A172 (cell line): ENCODE measurements around the gene ARID1B. TPM values are rescaled to one million over a fixed set of nuclear protein-coding genes. Genes with fewer than 3 reads are reported as not detected.

ENCODE experiments used
- DNase-seq: peaks from one replicate; pipeline ENCODE4 v3.0.0-alpha.2; 2015; ENCODE audit warnings: low spot score
- total RNA-seq: library from RNA; depleted of rRNA; stranded (reverse); fragments of >200 nt; shearing (Covaris generic); gene quantifications from 2 replicates; pipeline ENCODE4 v1.2.3, GENCODE V29; 2014

ARID1B gene
- total RNA-seq, 1 experiment from 2014 or later: 14.4 TPM

- no peak for DNase-seq
Observed at GRCh38 chr6:156905801-156906200, 128.6 kb downstream of the ARID1B start.

DNA sequence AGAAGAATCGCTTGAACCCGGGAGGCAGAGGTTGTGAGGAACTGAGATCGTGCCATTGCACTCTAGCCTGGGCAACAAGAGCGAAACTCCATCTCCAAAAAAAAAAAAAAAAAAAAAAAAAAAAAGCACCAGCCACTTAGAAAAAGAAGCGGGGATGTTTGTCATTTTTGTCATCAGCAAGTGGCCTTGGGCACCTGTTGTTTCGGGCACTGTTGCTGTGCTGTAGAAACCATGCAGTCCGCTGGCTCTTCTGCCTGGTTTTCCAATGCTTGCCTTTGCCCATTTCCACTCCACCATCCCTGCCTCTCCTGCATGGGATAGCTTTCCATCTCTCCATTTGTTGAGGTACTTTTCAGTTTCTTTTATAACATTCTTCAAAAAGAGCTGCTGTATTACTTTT lies 129.3 kb downstream of the ARID1B start:
- no peak for DNase-seq

- no peak for DNase-seq
Observed at GRCh38 chr6:156909212-156910010, 132.2 kb downstream of the ARID1B start.

DNA sequence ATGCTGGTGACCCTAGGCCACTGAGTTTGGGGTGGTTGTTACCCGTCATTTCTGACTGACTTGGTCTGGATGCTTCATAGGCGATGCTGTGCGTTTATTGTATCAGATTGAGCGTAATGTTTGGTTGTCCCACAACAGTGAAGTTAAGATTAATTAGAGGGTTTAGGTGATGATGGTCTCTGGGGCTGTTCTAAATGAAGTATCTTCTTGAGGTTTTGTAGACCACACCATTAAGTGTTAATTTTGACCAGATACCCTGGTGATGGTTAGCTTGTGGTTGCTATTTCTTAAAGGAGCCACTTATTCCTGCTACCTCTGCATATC lies 132.8 kb downstream of the ARID1B start:
- no peak for DNase-seq

- no peak for DNase-seq
Observed at GRCh38 chr6:156910938-156911337, 133.8 kb downstream of the ARID1B start.

DNA sequence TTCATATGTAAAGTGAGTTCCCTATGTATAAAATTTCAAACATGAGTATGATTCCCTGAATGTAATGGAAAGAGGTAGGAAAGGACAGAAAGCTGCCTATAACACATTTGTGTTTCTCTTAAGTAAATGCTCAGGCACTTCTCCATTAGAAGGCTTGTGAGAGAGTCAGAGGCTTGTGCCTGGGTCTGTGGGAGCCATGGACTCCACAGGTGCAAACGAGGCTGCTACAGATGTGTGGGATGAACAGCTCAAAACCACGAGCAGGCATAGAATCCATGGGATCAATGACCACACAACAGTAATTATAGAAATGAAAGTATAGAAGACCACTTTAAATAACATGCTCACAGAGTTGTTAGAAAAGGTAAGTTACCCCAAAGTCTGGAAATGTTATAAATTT lies 134.4 kb downstream of the ARID1B start:
- DNase-seq: no peak

- DNase-seq: no peak
Observed at GRCh38 chr6:156912431-156912830, 135.3 kb downstream of the ARID1B start.

DNA sequence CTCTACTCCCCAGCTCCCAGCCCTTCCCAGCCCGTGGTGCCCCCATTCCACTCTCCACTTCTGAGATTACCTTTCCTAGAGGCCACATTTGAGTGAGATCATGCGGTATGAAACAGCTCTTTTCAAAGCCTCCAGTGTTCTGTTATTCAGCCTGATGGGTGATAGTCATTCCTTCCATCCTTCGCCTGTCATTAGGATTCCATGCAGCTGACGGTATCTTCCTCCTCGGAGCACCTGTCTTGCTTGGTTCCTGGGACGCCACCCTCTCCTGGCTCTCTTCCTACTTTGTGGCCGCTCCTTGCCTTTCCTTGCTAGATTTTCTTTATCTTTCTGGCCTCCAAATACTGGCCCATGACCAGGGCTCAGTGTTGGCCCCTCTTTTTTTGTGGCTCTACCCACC lies 137.0 kb downstream of the ARID1B start:
- no peak for DNase-seq

GRCh38 chr6:156916130-156916801 lies 139.1 kb downstream of the ARID1B start:
- DNase-seq: no peak

GRCh38 chr6:156917213-156917612 lies 140.0 kb downstream of the ARID1B start:
- DNase-seq: no peak

- no peak for DNase-seq
Observed at GRCh38 chr6:156918647-156919046, 141.5 kb downstream of the ARID1B start.

DNA sequence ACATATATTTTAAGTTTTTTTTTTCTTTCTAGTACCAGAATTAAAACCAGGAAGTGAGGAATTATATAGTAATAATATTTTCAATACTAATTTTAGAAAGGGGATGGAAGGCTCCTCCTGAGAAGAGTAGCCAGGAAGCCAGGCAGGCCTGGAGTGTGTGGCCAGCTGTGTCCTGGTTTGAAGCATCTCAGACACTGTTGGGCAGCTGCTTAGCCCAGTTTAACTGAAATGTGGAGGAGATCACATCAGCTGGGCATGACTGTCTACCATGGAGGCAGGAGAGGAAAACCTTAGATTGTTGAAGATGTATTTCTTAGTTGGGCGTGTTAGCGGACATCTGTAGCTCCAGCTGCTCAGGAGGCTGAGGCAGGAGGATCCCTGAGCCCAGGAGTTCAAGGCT lies 142.2 kb downstream of the ARID1B start:
- DNase-seq: no peak

GRCh38 chr6:156919814-156920369 lies 142.7 kb downstream of the ARID1B start:
- DNase-seq: no peak

DNA sequence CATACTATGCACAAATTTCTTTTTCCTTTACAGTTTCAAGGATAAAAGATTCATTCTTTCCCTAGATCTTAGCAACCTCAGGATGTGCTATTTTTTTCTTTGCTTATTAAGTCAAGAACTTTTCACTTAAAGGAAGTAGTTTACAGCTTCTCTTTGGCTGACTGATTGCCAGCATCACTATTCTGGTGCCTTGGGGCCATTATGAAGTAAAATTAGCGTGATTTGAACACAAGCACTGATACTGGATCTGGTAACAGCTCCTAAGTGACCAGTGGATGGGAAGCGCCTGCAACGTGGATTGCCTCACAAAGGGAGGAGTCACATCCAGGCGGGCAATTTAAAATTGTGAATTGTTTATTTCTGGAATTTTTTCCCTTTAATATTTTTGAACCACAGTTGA lies 147.1 kb downstream of the ARID1B start:
- no peak for DNase-seq

GRCh38 chr6:156925026-156925425 lies 147.8 kb downstream of the ARID1B start:
- no peak for DNase-seq

DNA sequence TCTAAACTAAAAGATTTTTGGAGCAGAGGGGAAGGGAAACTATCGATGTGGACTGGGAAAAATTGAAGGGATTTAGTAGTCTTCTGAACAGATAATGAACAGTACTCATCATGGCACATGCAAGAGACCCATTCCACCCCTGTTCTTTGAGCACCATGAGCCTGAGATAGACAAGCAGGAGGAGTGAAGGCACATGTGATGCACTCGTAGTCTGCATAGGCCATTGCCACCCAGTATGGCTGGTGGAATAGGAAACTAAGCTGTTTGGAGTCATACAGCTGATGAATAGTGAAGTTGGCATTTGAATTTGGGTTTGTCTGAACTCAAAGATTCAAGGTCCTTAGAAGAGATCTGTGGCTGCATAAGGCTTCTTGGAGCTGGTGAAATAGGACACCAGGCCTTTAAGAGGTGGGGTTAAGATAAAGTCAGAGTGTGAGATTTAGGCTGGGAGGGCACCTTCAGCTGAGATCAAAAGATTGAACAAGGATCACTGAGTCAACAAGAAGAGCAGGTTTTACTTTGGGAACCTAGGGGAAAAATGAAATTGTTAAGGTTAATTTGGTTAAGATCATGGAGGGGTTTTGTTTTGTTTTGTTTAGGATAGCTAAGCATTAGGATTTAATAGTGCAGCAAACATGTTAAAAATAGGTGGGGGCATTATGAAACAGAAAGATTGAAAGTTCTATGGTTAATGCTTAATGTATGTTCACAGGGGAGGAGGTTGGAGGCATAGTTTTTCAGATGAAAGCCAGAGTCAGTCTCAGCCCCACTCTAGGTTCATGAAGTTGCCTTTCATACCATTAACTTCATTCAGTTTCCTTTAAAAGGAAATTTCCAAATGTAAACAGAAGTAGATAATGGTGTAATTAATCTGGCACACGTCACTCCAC lies 148.8 kb downstream of the ARID1B start:
- DNase-seq: no peak

DNA sequence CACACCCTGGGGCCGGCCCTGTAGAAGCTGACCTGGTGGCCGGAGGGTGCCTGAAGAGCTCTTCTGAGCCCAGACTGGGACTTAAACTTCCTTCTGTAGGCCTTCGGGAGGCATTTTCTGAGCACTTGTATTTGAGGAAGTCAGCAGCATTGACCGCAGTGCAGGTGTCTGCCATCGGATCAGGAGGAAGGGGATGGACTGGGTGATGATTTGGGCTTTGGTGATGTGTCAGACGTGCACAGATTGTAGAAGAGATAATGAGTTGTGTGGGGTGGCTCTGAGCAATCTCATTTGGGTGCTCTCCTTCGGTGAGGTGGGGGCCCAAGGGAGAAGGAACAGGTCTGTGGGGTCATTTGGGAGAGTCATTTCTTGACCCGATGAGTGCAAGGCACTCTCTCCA lies 150.9 kb downstream of the ARID1B start:
- DNase-seq: no peak

GRCh38 chr6:156928972-156929371 lies 151.8 kb downstream of the ARID1B start:
- no peak for DNase-seq

- DNase-seq: no peak
Observed at GRCh38 chr6:156931283-156931682, 154.1 kb downstream of the ARID1B start.

GRCh38 chr6:156933201-156934068 lies 156.3 kb downstream of the ARID1B start:
- DNase-seq: no peak

DNA sequence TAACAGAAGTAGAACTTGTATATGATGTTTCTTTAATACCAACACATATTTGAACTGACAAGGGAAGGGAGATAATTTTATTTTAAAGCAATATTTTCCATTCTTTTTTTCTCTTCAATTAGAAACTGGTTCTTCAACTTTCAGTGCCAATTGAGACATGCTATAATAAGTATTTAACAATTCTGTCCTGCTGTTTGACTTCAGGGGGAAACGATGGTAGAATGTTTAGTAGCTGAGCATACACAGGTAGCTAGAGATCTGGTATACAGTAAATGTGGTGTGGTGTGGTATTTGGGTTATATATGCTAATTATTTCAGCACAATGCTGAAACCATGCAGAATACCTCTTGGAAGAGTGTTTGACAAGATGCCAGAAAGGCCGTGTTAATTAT lies 156.9 kb downstream of the ARID1B start:
- DNase-seq: no peak
